ENCODE results near the gene CDK6.

DNA sequence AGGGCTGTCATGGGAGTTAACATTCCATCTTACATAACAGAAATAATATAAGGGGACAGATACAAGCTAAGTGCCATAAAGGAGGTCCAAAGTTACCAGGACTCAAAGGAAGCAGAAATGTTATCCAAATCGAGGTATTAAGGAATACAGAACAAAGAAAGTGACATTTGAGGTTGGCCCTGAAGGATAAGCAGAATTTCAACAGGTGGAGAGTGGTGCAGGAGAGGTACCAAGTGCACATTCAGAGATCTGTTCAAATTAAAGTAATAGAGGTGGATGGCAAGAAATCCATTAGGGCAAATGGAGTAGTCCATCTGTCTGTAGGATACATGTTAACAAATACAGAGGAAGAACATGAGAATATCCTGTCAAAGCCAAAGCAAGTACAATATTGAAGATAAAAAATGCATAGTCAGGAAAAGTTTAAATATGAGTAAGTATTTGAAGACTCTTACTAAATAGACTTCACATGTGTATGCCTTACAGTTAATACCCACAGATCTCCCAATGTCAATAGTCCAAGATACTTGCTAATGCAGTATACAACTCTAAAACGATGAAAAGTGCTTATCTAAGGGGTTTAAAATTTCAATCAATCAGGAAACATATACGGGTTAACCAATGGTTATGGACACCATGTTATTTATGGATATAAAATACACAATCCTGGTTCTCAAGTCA, 10.0 kb downstream of the CDK6 start:
- no peak for TF ChIP-seq EZH2 (IDR thresholded peaks at IDR 0.05; ENCODE audit: borderline replicate concordance, low read length)
- TF ChIP-seq, protein P1, sequence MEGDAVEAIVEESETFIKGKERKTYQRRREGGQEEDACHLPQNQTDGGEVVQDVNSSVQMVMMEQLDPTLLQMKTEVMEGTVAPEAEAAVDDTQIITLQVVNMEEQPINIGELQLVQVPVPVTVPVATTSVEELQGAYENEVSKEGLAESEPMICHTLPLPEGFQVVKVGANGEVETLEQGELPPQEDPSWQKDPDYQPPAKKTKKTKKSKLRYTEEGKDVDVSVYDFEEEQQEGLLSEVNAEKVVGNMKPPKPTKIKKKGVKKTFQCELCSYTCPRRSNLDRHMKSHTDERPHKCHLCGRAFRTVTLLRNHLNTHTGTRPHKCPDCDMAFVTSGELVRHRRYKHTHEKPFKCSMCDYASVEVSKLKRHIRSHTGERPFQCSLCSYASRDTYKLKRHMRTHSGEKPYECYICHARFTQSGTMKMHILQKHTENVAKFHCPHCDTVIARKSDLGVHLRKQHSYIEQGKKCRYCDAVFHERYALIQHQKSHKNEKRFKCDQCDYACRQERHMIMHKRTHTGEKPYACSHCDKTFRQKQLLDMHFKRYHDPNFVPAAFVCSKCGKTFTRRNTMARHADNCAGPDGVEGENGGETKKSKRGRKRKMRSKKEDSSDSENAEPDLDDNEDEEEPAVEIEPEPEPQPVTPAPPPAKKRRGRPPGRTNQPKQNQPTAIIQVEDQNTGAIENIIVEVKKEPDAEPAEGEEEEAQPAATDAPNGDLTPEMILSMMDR (conservative IDR thresholded peaks at IDR 0.05 in 1 of 2, IDR thresholded peaks at IDR 0.05 in 1 of 2; ENCODE audit: extremely low read depth in 1 of 2, insufficient read depth in 1 of 2, low read depth in 1 of 2, low read length in 2 of 2) = no peak

Data from mammary epithelial cell (primary cell).